ENCODE measurements around the gene TXNRD3. TPM values are rescaled to one million over a fixed set of nuclear protein-coding genes. Genes with fewer than 3 reads are reported as not detected.

The TXNRD3 gene
- total RNA-seq, 1 experiment from 2014 or later: 8.1 TPM

DNA sequence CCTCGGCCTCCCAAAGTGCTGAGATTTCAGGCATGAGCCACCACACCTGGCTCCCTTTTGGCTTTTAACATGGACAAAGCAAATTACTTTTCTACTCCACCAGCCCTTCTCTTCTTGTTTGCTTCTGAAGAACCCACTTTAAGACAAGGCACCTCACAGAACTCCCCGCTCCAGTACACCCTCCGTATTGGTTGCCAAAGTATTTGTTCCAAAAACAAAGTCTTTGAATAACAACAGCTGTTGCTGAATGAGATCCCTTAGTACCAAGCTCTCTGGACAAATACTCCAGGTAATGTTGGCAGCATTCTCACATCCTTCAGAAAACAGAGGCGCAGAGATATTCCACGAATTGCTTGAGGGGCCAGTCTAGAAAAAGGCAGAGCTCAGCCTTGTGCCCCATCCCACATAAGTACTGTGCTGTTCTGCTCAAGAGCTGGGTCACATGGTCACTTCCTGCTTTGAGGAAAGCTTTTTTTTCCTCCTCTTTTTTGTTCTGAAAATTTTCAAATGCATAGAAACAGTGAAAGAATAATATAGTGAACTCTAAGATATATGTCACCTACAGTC is 41.9 kb upstream of the TXNRD3 start:
- Histone ChIP-seq H2BK20ac (ENCODE audit: low read depth, low read length, poor library complexity, severe bottlenecking) (no peak overlapping the region), H3T11ph (ENCODE audit: low read length) (no peak overlapping the region), H2AFZ (ENCODE audit: low read length) (no peak overlapping the region), H3K4ac (ENCODE audit: low read depth, low read length) (no peak overlapping the region), H3K79me2 (ENCODE audit: insufficient read depth, low read length) (no peaks in the 10 kb centered on the region), H3K23ac (ENCODE audit: insufficient read length, low read depth, low read length) (no peak overlapping the region), H3K9me3 (ENCODE audit: control insufficient read depth, low read depth, low read length) (no peaks in the 10 kb centered on the region), H4K20me1 (ENCODE audit: control insufficient read depth, insufficient read depth, insufficient read length) (no peaks in the 10 kb centered on the region), H3K27ac (ENCODE audit: insufficient read length, low read depth, low read length) (no peak overlapping the region), H3K9ac (ENCODE audit: extremely low read depth, insufficient read length, low read length) (no peak overlapping the region), H3K23me2 (ENCODE audit: insufficient read length, low read depth, low read length, poor library complexity, severe bottlenecking) (no peaks in the 10 kb centered on the region), H3K18ac (ENCODE audit: insufficient read length, low read depth, low read length) (no peak overlapping the region), H2AK5ac (ENCODE audit: insufficient read length, low read length) (no peak overlapping the region), H3K79me1 (ENCODE audit: insufficient read depth, low read depth, low read length, poor library complexity, severe bottlenecking) (no peaks in the 10 kb centered on the region), H2BK120ac (ENCODE audit: low read depth, low read length, poor library complexity, severe bottlenecking) (no peak overlapping the region), H3K27me3 (ENCODE audit: insufficient read depth, low read length) (no peaks in the 10 kb centered on the region), H3K56ac (ENCODE audit: insufficient read length, low read depth, low read length) (no peak overlapping the region), H2BK12ac (ENCODE audit: insufficient read length, low read depth, low read length) (no peak overlapping the region), H4K91ac (ENCODE audit: insufficient read length, low read depth, low read length) (no peak overlapping the region), H3K14ac (ENCODE audit: insufficient read depth, low read length) (no peak overlapping the region), H4K5ac (ENCODE audit: insufficient read length, low read depth, low read length) (no peak overlapping the region), H2BK15ac (ENCODE audit: low read depth, low read length) (no peak overlapping the region), H3K4me2 (ENCODE audit: insufficient read depth, insufficient read length, low read length) (no peak overlapping the region), H4K8ac (replicated peaks; ENCODE audit: insufficient read length, low read depth, low read length) (no peak overlapping the region), H2BK5ac (ENCODE audit: insufficient read length, low read length) (no peak overlapping the region), H3K4me1 (ENCODE audit: insufficient read depth, low read length) (no peaks in the 10 kb centered on the region)
- WGBS (ENCODE audit: extremely low coverage, insufficient read length, low lambda C conversion rate): no CpG with 5 or more reads among the region's 5 CpGs
- no peak for DNase-seq
- Mint-ChIP-seq H3K4me3 (no peak overlapping the region), H3K36me3 (ENCODE audit: insufficient read depth in 1 of 3, low read depth in 3 of 3) (no peaks in the 10 kb centered on the region), H3K27me3 (ENCODE audit: low read depth) (peaks cover 2% of the 10 kb centered on the region), H3K9me3 (peaks cover 3 to 4% of the 10 kb centered on the region in 2 experiments; a peak in 3 of 5 replicates), H3K4me1 (peaks cover 4 to 9% of the 10 kb centered on the region in 2 experiments; a peak in 2 of 4 replicates), H3K27ac (no peak overlapping the region; a peak in 1 of 7 replicates)
- TF ChIP-seq, protein P1, sequence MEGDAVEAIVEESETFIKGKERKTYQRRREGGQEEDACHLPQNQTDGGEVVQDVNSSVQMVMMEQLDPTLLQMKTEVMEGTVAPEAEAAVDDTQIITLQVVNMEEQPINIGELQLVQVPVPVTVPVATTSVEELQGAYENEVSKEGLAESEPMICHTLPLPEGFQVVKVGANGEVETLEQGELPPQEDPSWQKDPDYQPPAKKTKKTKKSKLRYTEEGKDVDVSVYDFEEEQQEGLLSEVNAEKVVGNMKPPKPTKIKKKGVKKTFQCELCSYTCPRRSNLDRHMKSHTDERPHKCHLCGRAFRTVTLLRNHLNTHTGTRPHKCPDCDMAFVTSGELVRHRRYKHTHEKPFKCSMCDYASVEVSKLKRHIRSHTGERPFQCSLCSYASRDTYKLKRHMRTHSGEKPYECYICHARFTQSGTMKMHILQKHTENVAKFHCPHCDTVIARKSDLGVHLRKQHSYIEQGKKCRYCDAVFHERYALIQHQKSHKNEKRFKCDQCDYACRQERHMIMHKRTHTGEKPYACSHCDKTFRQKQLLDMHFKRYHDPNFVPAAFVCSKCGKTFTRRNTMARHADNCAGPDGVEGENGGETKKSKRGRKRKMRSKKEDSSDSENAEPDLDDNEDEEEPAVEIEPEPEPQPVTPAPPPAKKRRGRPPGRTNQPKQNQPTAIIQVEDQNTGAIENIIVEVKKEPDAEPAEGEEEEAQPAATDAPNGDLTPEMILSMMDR (conservative IDR thresholded peaks at IDR 0.05): no peak

Data from H9 (cell line).